Measurements from ENCODE around the gene PLCB3.

Gene PLCB3

DNA sequence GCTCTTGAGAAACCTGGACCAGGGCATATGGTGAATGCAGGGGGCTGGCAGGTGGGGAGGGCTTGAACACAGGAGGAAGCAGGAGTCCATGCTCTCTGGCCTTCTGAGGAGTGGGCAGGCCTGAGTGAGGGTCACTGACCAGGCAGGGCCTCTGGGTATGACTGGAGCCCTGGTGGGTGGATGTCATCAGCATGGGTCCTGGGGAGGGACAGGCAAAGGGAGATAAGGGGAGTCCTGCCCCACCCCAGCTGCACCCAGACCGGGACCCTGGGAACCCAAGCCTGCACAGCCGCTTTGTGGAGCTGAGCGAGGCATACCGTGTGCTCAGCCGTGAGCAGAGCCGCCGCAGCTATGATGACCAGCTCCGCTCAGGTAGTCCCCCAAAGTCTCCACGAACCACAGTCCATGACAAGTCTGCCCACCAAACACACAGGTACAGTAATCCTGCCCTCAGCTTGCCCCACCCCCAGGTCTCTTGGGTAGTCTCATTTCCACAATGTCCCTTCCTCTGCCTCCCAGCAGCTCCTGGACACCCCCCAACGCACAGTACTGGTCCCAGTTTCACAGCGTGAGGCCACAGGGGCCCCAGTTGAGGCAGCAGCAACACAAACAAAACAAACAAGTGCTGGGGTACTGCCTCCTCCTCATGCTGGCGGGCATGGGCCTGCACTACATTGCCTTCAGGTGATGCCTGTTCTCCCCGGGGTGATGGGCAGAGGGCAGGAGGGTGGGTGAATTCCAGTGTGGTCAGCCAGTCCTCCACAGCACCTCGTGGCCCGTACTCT is 19.0 kb upstream of the PLCB3 start:
- H3K4me3 ChIP-seq (ENCODE audit: insufficient read depth, low read length, poor library complexity, severe bottlenecking), result no peak overlapping the region
- H3K9ac ChIP-seq (ENCODE audit: low read length), result no peak overlapping the region
- no peaks in the 10 kb centered on the region for H3K36me3 ChIP-seq (ENCODE audit: low read length)
- no peak for TF ChIP-seq EZH2phosphoT487 (conservative IDR thresholded peaks at IDR 0.05; ENCODE audit: low read length)
- TF ChIP-seq, protein P1, sequence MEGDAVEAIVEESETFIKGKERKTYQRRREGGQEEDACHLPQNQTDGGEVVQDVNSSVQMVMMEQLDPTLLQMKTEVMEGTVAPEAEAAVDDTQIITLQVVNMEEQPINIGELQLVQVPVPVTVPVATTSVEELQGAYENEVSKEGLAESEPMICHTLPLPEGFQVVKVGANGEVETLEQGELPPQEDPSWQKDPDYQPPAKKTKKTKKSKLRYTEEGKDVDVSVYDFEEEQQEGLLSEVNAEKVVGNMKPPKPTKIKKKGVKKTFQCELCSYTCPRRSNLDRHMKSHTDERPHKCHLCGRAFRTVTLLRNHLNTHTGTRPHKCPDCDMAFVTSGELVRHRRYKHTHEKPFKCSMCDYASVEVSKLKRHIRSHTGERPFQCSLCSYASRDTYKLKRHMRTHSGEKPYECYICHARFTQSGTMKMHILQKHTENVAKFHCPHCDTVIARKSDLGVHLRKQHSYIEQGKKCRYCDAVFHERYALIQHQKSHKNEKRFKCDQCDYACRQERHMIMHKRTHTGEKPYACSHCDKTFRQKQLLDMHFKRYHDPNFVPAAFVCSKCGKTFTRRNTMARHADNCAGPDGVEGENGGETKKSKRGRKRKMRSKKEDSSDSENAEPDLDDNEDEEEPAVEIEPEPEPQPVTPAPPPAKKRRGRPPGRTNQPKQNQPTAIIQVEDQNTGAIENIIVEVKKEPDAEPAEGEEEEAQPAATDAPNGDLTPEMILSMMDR (IDR thresholded peaks at IDR 0.05; ENCODE audit: insufficient read depth, low read length, poor library complexity, severe bottlenecking), result no peak
- no peaks in the 10 kb centered on the region for H3K27me3 ChIP-seq (ENCODE audit: low read length)
- H3K4me2 ChIP-seq (ENCODE audit: low read depth, low read length, poor library complexity, severe bottlenecking), result no peak overlapping the region
- H3F3A ChIP-seq (ENCODE audit: insufficient read depth), result peaks cover 30% of the 10 kb centered on the region
- H3K9me2 ChIP-seq (replicated peaks; ENCODE audit: insufficient read depth, low read length), result no peaks in the 10 kb centered on the region
- H3K79me2 ChIP-seq (ENCODE audit: insufficient read depth, low read length), result peaks cover 7% of the 10 kb centered on the region; the same call in 1 of the 2 replicates
- no peak overlapping the region for H2AFZ ChIP-seq (ENCODE audit: low read depth, low read length, severe bottlenecking)
- H4K20me1 ChIP-seq (ENCODE audit: low read depth, low read length), result no peaks in the 10 kb centered on the region
- H3K9me3 ChIP-seq (ENCODE audit: insufficient read depth, low read length), result no peaks in the 10 kb centered on the region
- no peak overlapping the region for H3K27ac ChIP-seq (ENCODE audit: low read depth, low read length)

DNA sequence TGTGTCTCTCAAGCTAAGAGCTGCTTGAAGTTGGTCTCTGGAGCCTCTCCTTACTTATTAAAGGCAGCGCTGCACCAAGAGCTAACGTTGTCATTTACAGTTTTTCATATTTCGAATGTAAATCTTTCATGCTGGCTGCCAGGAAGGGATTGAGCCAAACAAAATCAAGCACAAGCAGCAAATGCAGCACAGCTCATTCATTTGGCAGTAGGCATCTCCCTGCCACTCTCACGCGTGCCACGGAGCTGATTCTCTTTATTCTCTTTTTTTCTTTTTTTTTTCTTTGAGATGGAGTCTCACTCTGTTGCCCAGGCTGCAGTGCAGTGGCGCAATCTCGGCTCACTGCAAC is 18.4 kb upstream of the PLCB3 start:
- Histone ChIP-seq H3K79me2 (ENCODE audit: insufficient read depth, low read length) (peaks cover 7% of the 10 kb centered on the region; the same call in 1 of the 2 replicates), H3K36me3 (ENCODE audit: low read length) (no peaks in the 10 kb centered on the region), H3K9me3 (ENCODE audit: insufficient read depth, low read length) (no peaks in the 10 kb centered on the region), H3K27ac (ENCODE audit: low read depth, low read length) (no peak overlapping the region), H3K4me2 (ENCODE audit: low read depth, low read length, poor library complexity, severe bottlenecking) (no peak overlapping the region), H4K20me1 (ENCODE audit: low read depth, low read length) (no peaks in the 10 kb centered on the region), H3K9me2 (replicated peaks; ENCODE audit: insufficient read depth, low read length) (no peaks in the 10 kb centered on the region), H3K9ac (ENCODE audit: low read length) (no peak overlapping the region), H2AFZ (ENCODE audit: low read depth, low read length, severe bottlenecking) (no peak overlapping the region), H3K27me3 (ENCODE audit: low read length) (no peaks in the 10 kb centered on the region), H3F3A (ENCODE audit: insufficient read depth) (peaks cover 28% of the 10 kb centered on the region), H3K4me3 (ENCODE audit: insufficient read depth, low read length, poor library complexity, severe bottlenecking) (no peak overlapping the region)
- TF ChIP-seq EZH2phosphoT487 (conservative IDR thresholded peaks at IDR 0.05; ENCODE audit: low read length), result no peak
- TF ChIP-seq, protein P1 (IDR thresholded peaks at IDR 0.05; ENCODE audit: insufficient read depth, low read length, poor library complexity, severe bottlenecking), result no peak

DNA sequence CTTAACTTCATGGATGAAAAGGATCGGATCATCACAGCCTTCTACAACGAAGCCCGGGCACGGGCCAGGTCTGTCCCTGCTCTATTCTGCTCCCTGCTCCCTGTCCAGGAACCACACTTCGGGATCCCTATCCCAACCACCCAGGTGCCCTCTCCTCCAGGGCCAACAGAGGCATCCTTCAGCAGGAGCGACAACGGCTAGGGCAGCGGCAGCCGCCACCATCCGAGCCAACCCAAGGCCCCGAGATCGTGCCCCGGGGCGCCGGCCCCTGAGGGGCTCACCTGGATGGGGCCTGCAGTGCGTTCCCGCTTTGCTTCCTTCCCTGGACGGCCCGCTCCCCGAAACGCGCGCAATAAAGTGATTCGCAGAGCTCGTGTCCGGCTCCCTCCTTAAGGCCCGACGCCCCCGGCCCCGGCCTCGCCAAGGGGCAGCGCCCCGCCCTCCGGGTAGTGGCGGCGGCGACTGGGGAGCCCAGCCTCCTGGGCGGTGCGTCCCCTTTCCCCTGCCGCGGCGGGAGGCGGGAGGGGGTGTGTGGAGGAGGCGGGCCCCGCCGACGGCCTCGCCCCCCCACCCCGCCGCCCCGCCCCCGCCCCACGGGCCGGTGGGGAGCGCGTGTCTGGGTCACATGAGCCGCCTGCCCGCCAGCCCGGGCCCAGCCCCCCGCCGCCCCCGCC is 17.3 kb upstream of the PLCB3 start, which contains the start of gene VEGFB:
Gene VEGFB, plus strand, starts transcription at position 672 of the 674 bp plus-strand sequence. CDS start 250 bp downstream, outside the sequence.
- H3K36me3 ChIP-seq (ENCODE audit: low read length), result no peaks in the 10 kb centered on the region
- peak within 1 kb of the TSS; percentile 73 for H3K9ac ChIP-seq (ENCODE audit: low read length)
- H3K27me3 ChIP-seq (ENCODE audit: low read length), result no peaks in the 10 kb centered on the region
- TF ChIP-seq, protein P1 (IDR thresholded peaks at IDR 0.05; ENCODE audit: insufficient read depth, low read length, poor library complexity, severe bottlenecking), result no peak
- no peak for TF ChIP-seq EZH2phosphoT487 (conservative IDR thresholded peaks at IDR 0.05; ENCODE audit: low read length)
- H3K27ac ChIP-seq (ENCODE audit: low read depth, low read length), result peak within 1 kb of the TSS; percentile 62
- peaks cover 34% of the 10 kb centered on the region for H3F3A ChIP-seq (ENCODE audit: insufficient read depth)
- H2AFZ ChIP-seq (ENCODE audit: low read depth, low read length, severe bottlenecking), result no peak within 1 kb of the TSS
- peaks cover 7% of the 10 kb centered on the region; the same call in 1 of the 2 replicates for H3K79me2 ChIP-seq (ENCODE audit: insufficient read depth, low read length)
- H3K9me2 ChIP-seq (replicated peaks; ENCODE audit: insufficient read depth, low read length), result no peaks in the 10 kb centered on the region
- no peaks in the 10 kb centered on the region for H3K9me3 ChIP-seq (ENCODE audit: insufficient read depth, low read length)
- peak within 1 kb of the TSS; percentile 72 for H3K4me3 ChIP-seq (ENCODE audit: insufficient read depth, low read length, poor library complexity, severe bottlenecking)
- H4K20me1 ChIP-seq (ENCODE audit: low read depth, low read length), result no peaks in the 10 kb centered on the region
- peak within 1 kb of the TSS; percentile 81 for H3K4me2 ChIP-seq (ENCODE audit: low read depth, low read length, poor library complexity, severe bottlenecking)
